Measurements from ENCODE around the gene GATB.

Gene GATB

DNA sequence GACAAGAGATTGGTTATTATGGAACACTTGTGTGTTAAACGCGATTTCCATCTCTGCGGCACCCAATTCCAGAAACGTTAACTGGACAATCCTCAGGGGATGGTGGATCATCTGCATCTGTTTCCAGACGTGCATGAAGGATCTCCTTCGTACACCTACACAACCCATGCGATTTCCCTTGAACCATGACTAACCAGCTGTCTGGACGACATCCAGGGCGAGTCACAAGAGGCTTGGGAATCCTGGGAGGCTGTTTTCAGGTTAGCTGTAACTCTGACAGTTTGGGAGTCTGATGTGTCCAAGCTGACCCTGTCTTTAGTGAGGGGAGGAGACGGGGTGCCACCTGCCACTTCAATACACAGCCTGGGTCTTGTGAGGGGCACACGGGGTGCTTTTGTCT is 84.5 kb downstream of the GATB start:
- TF ChIP-seq ZFX (IDR thresholded peaks at IDR 0.05) (no peak), CTCF (conservative IDR thresholded peaks at IDR 0.05) (no peak)
- no peak overlapping the region for H3K27ac ChIP-seq

- H3K27ac ChIP-seq = no peak overlapping the region
- TF ChIP-seq ZFX (IDR thresholded peaks at IDR 0.05) (no peak), CTCF (conservative IDR thresholded peaks at IDR 0.05) (no peak)
Measured at GRCh38 chr4:151675411-151675971, 85.3 kb downstream of the GATB start.

DNA sequence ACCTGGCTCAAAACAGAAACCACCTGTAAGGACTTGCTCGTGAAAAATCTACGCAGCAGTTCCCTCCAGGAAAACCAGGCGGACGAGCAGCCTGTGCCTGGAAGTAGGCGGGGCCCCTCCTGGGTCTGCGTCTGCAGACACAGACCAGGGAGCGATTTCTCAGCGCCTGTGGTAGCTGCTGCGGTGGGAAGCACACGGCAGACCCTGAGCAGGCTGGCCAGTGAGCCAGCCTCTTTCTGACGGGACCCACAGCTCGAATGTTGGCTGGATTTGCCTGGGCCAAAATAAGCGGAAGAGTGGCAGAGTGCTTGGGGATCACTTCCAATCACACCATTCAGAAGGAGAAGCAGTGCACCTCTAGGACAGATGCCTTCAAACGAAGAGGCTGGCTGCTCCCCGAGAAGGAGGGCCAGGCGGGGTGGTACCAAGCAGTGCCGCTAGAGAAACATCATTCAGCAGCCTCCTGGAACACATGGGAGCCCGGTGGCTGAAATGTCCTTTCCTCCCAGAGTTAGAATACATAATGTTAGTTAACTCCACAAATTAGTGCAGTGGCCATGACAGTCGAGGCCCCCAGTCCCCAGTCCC is 85.9 kb downstream of the GATB start:
- TF ChIP-seq CTCF (conservative IDR thresholded peaks at IDR 0.05) (no peak), ZFX (IDR thresholded peaks at IDR 0.05) (no peak)
- no peak overlapping the region for H3K27ac ChIP-seq

DNA sequence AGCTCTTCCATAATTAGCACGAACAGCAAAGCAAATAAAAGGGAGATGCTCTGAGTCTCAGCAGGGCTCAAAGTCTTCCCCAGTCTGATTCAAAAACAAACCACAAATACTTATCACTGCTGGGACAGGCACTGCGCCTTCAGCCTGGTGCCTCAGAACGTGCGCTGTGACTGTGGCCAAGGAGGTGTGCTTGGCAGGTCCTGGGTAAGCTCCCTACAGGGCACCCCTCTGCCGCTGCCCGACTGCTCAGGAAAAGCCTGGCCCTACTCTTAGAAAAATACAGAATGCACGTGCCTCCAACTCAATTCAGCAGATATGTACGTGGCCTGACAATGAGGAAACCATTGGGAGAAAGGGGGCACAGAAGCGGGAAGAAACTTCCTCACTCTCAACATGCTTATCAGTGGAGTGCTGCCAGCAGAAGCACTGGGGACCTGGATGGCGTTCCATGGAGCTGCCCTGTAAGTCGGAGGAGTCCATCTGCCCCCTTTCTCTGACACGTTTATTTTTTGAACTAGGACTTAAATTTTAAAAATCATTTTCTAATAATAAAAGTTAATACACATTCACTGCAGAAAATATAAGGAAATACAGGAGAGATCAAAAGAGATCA is 86.8 kb downstream of the GATB start:
- no peak overlapping the region for H3K27ac ChIP-seq
- TF ChIP-seq ZFX (IDR thresholded peaks at IDR 0.05) = no peak
- TF ChIP-seq CTCF (conservative IDR thresholded peaks at IDR 0.05) = no peak

DNA sequence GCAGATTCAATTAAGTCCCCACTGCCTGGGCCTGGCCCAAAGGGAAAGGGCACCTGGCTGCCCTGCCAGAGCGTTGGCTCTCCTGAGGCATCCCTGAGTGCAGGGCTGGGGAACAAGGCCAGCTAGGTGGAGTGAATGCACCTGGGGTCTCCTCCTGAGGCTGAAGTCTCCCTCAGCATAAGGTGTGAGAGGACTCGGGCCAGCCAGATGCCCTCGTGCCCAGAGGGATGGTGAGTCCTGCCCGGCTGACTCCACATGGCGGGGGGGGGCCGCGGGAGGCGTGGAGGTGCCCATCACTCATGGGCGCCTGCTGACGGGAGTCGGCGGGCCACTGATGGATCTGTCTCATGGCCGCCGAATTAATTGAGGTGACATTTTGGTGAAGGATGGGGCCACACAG is 87.8 kb downstream of the GATB start:
- H3K27ac ChIP-seq = no peak overlapping the region
- TF ChIP-seq ZFX (IDR thresholded peaks at IDR 0.05) (no peak), CTCF (conservative IDR thresholded peaks at IDR 0.05) (no peak)

GRCh38 chr4:151671541-151672059 is 89.2 kb downstream of the GATB start:
- no peak overlapping the region for H3K27ac ChIP-seq
- TF ChIP-seq CTCF (conservative IDR thresholded peaks at IDR 0.05) (no peak), ZFX (IDR thresholded peaks at IDR 0.05) (no peak)

DNA sequence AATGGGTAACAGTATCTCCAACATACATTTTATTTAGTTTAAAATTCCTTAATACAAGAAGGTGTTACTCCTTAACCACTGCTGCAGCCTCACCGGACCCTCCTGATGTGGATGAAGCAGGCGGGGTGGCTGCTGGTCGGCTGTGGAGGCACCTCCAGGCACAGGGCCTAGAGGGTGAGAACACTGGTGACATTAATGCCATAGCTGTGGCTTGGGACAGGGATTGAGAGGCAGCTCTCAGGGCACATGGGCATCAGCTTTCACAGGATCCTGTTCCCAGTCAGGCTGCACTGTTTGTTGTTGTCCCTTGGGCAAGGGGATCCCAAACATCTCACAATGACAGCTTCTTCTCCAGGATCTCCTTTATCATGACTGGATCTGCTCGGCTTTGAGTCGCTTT is 90.0 kb downstream of the GATB start:
- TF ChIP-seq CTCF (conservative IDR thresholded peaks at IDR 0.05) = no peak
- TF ChIP-seq ZFX (IDR thresholded peaks at IDR 0.05) = no peak
- no peak overlapping the region for H3K27ac ChIP-seq

Measured in C4-2B (cell line).